GM12878 (cell line): ENCODE data around the gene MCFD2. TPM values are rescaled to one million over a fixed set of nuclear protein-coding genes. Genes with fewer than 3 reads are reported as not detected.

Experiments
- ATAC-seq: fragments of 200-7000 bp; cut with Tn5 transposase; 3 replicates; pipeline ENCODE4 v1.9.1; 2020; ENCODE audit warnings: mild to moderate bottlenecking, moderate library complexity
- BruUV-seq: library from RNA; stranded (reverse); fragments of 400-500 nt; replicated peaks from 2 replicates; lab custom pipeline; 2021; lab: Mats Ljungman, UMichigan
- CTCF ChIA-PET: fragments of 300-600 bp; sonication (Branson Sonifier 250); formaldehyde crosslinking; extraction: SDS; loops from one replicate; lab custom pipeline; 2021; ENCODE audit warnings: inconsistent platforms; lab: Yijun Ruan, JAX
- POLR2A ChIA-PET: fragments of 350-600 bp; formaldehyde crosslinking; extraction: SDS; loops from one replicate; lab custom pipeline; 2021; ENCODE audit warnings: inconsistent platforms; lab: Charles Lee
- RAD21 ChIA-PET: fragments of 300-600 bp; sonication (Branson Sonifier 250); formaldehyde crosslinking; loops from one replicate; lab custom pipeline; 2023; ENCODE audit warnings: antibody characterized with exemption; ENCODE audit not compliant: unreplicated experiment; lab: Charles Lee
- SMC1A ChIA-PET: fragments of 300-600 bp; sonication (Branson Sonifier 250); formaldehyde crosslinking; loops from one replicate; lab custom pipeline; 2023; ENCODE audit not compliant: unreplicated experiment, uncharacterized antibody; lab: Charles Lee
- DNase-seq: peaks from one replicate; pipeline ENCODE4 v3.0.0-alpha.2; 2011; ENCODE audit warnings: low read depth, low spot score
- FAIRE-seq: peaks from 3 replicates; lab custom pipeline; 2011; peaks lifted over from hg19 to GRCh38; lab: Jason Lieb, UNC
- H2AFZ ChIP-seq: 2 replicates; pipeline ENCODE4 v1.6.0; 2011; ENCODE audit warnings: low read depth, low read length, control low read depth; ENCODE audit not compliant: control insufficient read depth
- H3K27ac ChIP-seq: 2 replicates; pipeline ENCODE4 v1.5.1; 2011; ENCODE audit warnings: control low read depth; ENCODE audit not compliant: control insufficient read depth, insufficient read depth
- H3K27me3 ChIP-seq, 2 experiments: replicated peaks in 1 of 2; 2 replicates each; pipeline versions ENCODE4 v1.6.0 to v1.6.1; 2011; ENCODE audit warnings: low read length in 1 of 2; ENCODE audit not compliant: control insufficient read depth in 2 of 2, insufficient read depth in 2 of 2
- H3K36me3 ChIP-seq, 2 experiments: 2 replicates each; pipeline ENCODE4 v1.5.1; 2011; ENCODE audit warnings: low read length in 1 of 2; ENCODE audit not compliant: control insufficient read depth in 2 of 2, insufficient read depth in 2 of 2
- H3K4me1 ChIP-seq: 2 replicates; pipeline ENCODE4 v1.6.1; 2011; ENCODE audit warnings: mild to moderate bottlenecking, low read length, moderate library complexity, mixed read lengths; ENCODE audit not compliant: control insufficient read depth, insufficient read depth
- H3K4me2 ChIP-seq: 2 replicates; pipeline ENCODE4 v1.6.0; 2011; ENCODE audit warnings: control low read depth; ENCODE audit not compliant: control insufficient read depth, insufficient read depth
- H3K4me3 ChIP-seq: fragments of 200-600 bp; sonication (generic); 2 replicates; pipeline ENCODE4 v1.5.1; 2016
- H3K79me2 ChIP-seq: 2 replicates; pipeline ENCODE4 v1.6.0; 2011; ENCODE audit warnings: low read length; ENCODE audit not compliant: control insufficient read depth, insufficient read depth
- H3K9ac ChIP-seq: 2 replicates; pipeline ENCODE4 v1.8.0; 2011; ENCODE audit warnings: low read length, control low read depth, mixed read lengths; ENCODE audit not compliant: control insufficient read depth, insufficient read depth
- H3K9me3 ChIP-seq: replicated peaks from 3 replicates; pipeline ENCODE4 v1.5.1; 2011; ENCODE audit warnings: mild to moderate bottlenecking, low read length; ENCODE audit not compliant: control insufficient read depth, insufficient read depth
- H4K20me1 ChIP-seq: 2 replicates; pipeline ENCODE4 v1.6.0; 2011; ENCODE audit not compliant: control insufficient read depth, insufficient read depth
- CBFB ChIP-seq: IDR thresholded peaks from 2 replicates; pipeline ENCODE4 v1.6.1; 2016; ENCODE audit warnings: antibody characterized with exemption, low read depth
- CBX3 ChIP-seq: fragments of 200-600 bp; sonication (generic); IDR thresholded peaks from 2 replicates; pipeline ENCODE4 v1.6.1; 2016; ENCODE audit warnings: low read depth, borderline replicate concordance
- EZH2 ChIP-seq: IDR thresholded peaks from 2 replicates; pipeline ENCODE4 v1.6.1; 2012; ENCODE audit warnings: low read depth, mild to moderate bottlenecking, control low read depth, inconsistent platforms, low read length, borderline replicate concordance; ENCODE audit not compliant: control insufficient read depth
- HDAC2 ChIP-seq: fragments of 200-600 bp; sonication (generic); IDR thresholded peaks from 2 replicates; pipeline ENCODE4 v1.6.1; 2017
- HDGF ChIP-seq: fragments of 450-650 bp; IDR thresholded peaks from 2 replicates; pipeline ENCODE4 v1.6.1; 2016; ENCODE audit warnings: antibody characterized with exemption
- MXI1 ChIP-seq: fragments of 150-350 bp; IDR thresholded peaks from 2 replicates; pipeline ENCODE4 v1.6.1; 2011; ENCODE audit warnings: low read depth, mild to moderate bottlenecking, inconsistent platforms, low read length, improper control_type of control experiment
- MYB ChIP-seq: fragments of 150-350 bp; IDR thresholded peaks from 2 replicates; pipeline ENCODE4 v1.6.1; 2014; ENCODE audit warnings: mild to moderate bottlenecking, low read depth, low read length, borderline replicate concordance
- POLR2AphosphoS2 ChIP-seq: IDR thresholded peaks from 2 replicates; pipeline ENCODE4 v1.6.1; 2011; ENCODE audit warnings: low read depth, mild to moderate bottlenecking, low read length, improper control_type of control experiment, moderate library complexity
- POU2F2 ChIP-seq: IDR thresholded peaks from 3 replicates; pipeline ENCODE4 v1.6.1; 2011; ENCODE audit warnings: low read depth, mild to moderate bottlenecking, low read length, borderline replicate concordance
- RUNX3 ChIP-seq: IDR thresholded peaks from 2 replicates; pipeline ENCODE4 v1.6.1; 2012; ENCODE audit warnings: low read length, inconsistent platforms
- SUZ12 ChIP-seq: fragments of 200-600 bp; sonication (generic); IDR thresholded peaks from one replicate; pipeline ENCODE4 v1.6.1; 2018; ENCODE audit warnings: antibody characterized with exemption, mild to moderate bottlenecking; ENCODE audit not compliant: unreplicated experiment
- TCF7 ChIP-seq: IDR thresholded peaks from 2 replicates; pipeline ENCODE4 v1.6.1; 2014; ENCODE audit warnings: antibody characterized with exemption, borderline replicate concordance
- ZSCAN29 ChIP-seq: fragments of 450-650 bp; IDR thresholded peaks from 2 replicates; pipeline ENCODE4 v1.6.1; 2017; ENCODE audit warnings: mild to moderate bottlenecking, moderate library complexity
- WGBS: methylation state at CpG from one replicate; pipeline ENCODE4 v1.1.6; 2016; ENCODE audit warnings: low lambda C conversion rate; ENCODE audit not compliant: insufficient replicate concordance, insufficient coverage; ENCODE audit errors: missing lambda C conversion rate; 5-methylcytosine and 5-hydroxymethylcytosine counted together
- in situ Hi-C: fragments of 300-500 bp; cut with MboI; formaldehyde crosslinking; loops from 9 replicates; pipeline ENCODE4 v1.14.3; 2018; ENCODE audit warnings: mixed read lengths
- intact Hi-C: fragments of 100-400 bp; cut with micrococcal nuclease; formaldehyde crosslinking; loops from one replicate; pipeline ENCODE4 v1.14.2; 2022; ENCODE audit not compliant: unreplicated experiment
- polyA plus RNA-seq, 11 experiments: library from polyadenylated mRNA; depleted of rRNA in 4 of 11; unstranded in 6 of 11; stranded (reverse) in 5 of 11; fragments of >200 nt; fragmentation: Nextera tagmentation in 4 of 11; fragmentation: Illumina TruSeq in 1 of 11; extraction: Ambion mirVana in 4 of 11; extraction: Trizol in 1 of 11; gene quantifications; 1 replicate in 1 of 11; 2 replicates in 10 of 11; pipeline versions ENCODE4 v1.2.1 to v1.2.3, GENCODE V29; 2011 to 2016; ENCODE audit warnings: inconsistent platforms in 2 of 11, missing spikeins in 2 of 11, low read depth in 1 of 11
- total RNA-seq, 4 experiments: library from RNA; depleted of rRNA in 3 of 4; stranded (reverse); fragments of >200 nt in 3 of 4; fragmentation: Illumina TruSeq in 1 of 4; extraction: Trizol in 1 of 4; gene quantifications; 2 replicates each; pipeline versions ENCODE4 v1.2.1 to v1.2.3, GENCODE V29; 2013 to 2021
- TF ChIP-seq, protein P1 (sequence below): fragments of 450-650 bp; IDR thresholded peaks from 2 replicates; pipeline ENCODE4 v1.6.1; 2017; ENCODE audit warnings: mild to moderate bottlenecking, low read depth, inconsistent platforms; ENCODE audit not compliant: poor library complexity, severe bottlenecking

Gene MCFD2
- total and polyA plus RNA-seq, 10 of the 15 experiments (the other 5 are each of a cell fraction or from before 2014, with no cell fraction given): 35.0 to 57.3 (median 40.3) TPM

DNA sequence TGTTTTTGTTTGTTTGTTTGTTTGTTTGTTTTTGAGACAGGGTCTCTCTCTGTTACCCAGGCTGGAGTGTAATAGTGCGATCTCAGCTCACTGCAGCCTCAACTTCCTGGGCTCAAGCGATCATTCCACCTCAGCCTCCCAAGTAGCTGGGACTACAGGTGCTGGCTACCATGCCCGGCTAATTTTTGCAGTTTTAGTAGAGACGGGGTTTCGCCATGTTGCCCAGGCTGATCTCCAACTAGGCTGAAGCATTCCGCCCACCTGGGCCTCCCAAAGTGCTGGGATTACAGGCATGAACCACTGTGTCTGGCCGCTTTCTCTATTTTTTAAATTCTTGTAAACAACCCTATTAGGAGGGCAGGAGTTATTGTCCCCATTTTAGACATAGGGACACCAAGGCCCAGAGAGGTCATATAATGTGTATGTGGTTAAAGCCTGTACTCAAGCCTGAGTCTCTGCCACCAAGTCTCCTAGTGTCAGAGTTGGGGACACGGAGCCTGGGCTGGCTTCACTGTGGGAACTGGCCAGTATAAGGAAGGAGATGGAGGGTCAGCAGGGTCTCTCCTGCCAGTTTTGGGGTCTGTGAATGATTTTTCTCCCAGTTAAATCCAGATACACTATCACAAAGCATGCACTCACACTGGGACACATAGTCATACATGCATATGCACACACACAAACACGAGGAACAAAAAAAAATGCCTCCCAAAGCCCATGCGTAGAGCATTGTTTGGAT is 27.5 kb upstream of the MCFD2 start:
- H2AFZ ChIP-seq: peak overlapping the region; percentile 20; the same call in 1 of the 2 replicates
- H3K36me3 ChIP-seq: no peaks in the 10 kb centered on the region; a peak in 1 of 4 replicates
- BruUV-seq: no TSS peak
- ATAC-seq (peak; percentile 15), FAIRE-seq (peak; percentile 27), DNase-seq (no peak)
- ChIA-PET CTCF (interaction anchor here (1.4 to 1.7 kb wide), 2 partner anchors 367 to 371 kb away, joined by 4 read pairs; no protein-coding TSS in a partner anchor), RAD21 (interaction anchor here (0.9 to 3.3 kb wide), 5 partner anchors 8 to 380 kb away, joined by 3 to 12 read pairs (median 5); no protein-coding TSS in a partner anchor), SMC1A (interaction anchor here (0.5 to 3.2 kb wide), 11 partner anchors 9 to 376 kb away, joined by 3 to 16 read pairs (median 3); no protein-coding TSS in a partner anchor), POLR2A (interaction anchor here (0.6 to 3.1 kb wide), 8 partner anchors 8 to 1502 kb away, joined by 3 to 8 read pairs (median 4); no protein-coding TSS in a partner anchor)
- H3K9me3 ChIP-seq: no peaks in the 10 kb centered on the region
- no peaks in the 10 kb centered on the region for H4K20me1 ChIP-seq
- peaks cover 24% of the 10 kb centered on the region for H3K4me1 ChIP-seq
- H3K27ac ChIP-seq: peak overlapping the region; percentile 93
- peak overlapping the region; percentile 83 for H3K4me3 ChIP-seq
- 1% methylated on average over 10 of the region's 10 CpGs for WGBS
- in situ Hi-C loops (no loop called here), intact Hi-C loops (loop anchor here (1.0 to 2.0 kb wide), 2 partner anchors 40 to 368 kb away; no protein-coding TSS in a partner anchor)
- peak overlapping the region; percentile 84 for H3K9ac ChIP-seq
- H3K79me2 ChIP-seq: peaks cover 58% of the 10 kb centered on the region
- TF ChIP-seq POLR2AphosphoS2: no peak
- TF ChIP-seq RUNX3: peak; percentile 8; the same call in 1 of the 2 replicates
- TF ChIP-seq POU2F2: peak; percentile 49; the same call in 1 of the 3 replicates
- no peak for TF ChIP-seq MYB
- TF ChIP-seq EZH2: no peak
- TF ChIP-seq, protein P1, sequence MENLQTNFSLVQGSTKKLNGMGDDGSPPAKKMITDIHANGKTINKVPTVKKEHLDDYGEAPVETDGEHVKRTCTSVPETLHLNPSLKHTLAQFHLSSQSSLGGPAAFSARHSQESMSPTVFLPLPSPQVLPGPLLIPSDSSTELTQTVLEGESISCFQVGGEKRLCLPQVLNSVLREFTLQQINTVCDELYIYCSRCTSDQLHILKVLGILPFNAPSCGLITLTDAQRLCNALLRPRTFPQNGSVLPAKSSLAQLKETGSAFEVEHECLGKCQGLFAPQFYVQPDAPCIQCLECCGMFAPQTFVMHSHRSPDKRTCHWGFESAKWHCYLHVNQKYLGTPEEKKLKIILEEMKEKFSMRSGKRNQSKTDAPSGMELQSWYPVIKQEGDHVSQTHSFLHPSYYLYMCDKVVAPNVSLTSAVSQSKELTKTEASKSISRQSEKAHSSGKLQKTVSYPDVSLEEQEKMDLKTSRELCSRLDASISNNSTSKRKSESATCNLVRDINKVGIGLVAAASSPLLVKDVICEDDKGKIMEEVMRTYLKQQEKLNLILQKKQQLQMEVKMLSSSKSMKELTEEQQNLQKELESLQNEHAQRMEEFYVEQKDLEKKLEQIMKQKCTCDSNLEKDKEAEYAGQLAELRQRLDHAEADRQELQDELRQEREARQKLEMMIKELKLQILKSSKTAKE: no peak
- no peak for TF ChIP-seq CBFB
- TF ChIP-seq SUZ12: no peak
- TF ChIP-seq HDGF: peak; percentile 55; the same call in 1 of the 2 replicates
- no peak for TF ChIP-seq ZSCAN29
- TF ChIP-seq MXI1: no peak
- TF ChIP-seq CBX3: no peak
- TF ChIP-seq TCF7: no peak
- no peak for TF ChIP-seq HDAC2
- peak overlapping the region; percentile 92 for H3K4me2 ChIP-seq
- no peaks in the 10 kb centered on the region for H3K27me3 ChIP-seq
